GM19463 (cell line): Measurements from ENCODE around the gene NAPB.
A peak's percentile ranks its signal among the peaks of the same experiment; 100 is the strongest.
"Not testable (repeated sequence)": the region's sequence is repeated elsewhere in the genome, so short reads cannot be mapped to it uniquely, and the experiment has no call there.

Experiments used
- ATAC-seq: cut with Tn5 transposase; IDR thresholded peaks from one replicate; pipeline ENCODE4 v1.9.1; 2021; ENCODE audit warnings: mild to moderate bottlenecking, moderate library complexity; ENCODE audit not compliant: unreplicated experiment

NAPB gene

DNA sequence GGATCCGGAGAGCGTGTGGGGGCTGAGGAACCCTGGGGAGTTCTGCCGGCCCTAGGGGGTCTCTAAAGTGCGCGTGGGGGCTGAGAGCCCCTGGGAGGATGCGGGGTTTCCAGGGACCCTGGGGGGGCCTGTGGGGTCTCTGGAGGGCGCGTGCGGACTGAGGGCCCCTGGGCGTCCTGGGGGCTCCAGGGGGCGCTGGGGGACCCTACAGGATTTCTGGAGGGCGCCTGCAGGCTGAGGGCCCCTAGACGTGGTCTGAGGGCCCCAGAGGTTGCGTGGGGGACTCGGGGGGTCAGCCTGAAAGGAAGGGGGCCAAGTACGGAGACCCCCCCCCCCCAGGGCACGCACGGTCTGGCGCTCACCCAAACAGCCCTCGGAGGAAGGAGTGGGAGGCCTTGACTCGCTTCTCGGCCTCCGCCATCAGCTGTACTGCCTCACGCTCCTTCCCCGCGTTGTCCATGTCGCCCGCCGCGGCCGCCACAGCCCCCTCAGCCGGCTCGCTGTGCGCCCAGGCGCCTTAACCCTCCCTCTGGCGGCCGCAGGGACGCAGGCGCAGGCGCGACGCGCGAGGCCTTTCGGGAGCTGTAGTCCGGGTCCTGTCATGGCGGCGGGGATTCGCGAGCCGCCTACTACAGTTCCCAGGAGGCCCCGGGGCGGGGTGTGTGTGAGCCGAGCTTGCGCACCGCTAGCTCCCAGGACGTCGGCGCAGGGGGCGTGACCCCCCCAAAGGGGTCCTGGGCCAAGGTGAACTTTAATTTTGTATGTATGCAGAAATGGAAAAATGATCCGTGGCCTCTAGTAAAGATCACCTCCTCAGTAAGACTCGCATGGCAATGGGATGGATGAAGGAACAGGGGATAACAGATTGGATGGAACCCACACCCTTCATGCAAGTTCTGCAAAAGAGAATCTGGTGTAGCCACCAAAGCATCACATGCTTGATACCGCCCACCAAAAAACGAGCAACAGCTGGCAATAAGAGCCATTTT is at the start of gene NAPB:
TSS of gene NAPB (minus strand) at position 546 of the 989 bp plus-strand sequence. CDS start at position 460, 86 bp downstream.
- peak; percentile 98 for ATAC-seq

DNA sequence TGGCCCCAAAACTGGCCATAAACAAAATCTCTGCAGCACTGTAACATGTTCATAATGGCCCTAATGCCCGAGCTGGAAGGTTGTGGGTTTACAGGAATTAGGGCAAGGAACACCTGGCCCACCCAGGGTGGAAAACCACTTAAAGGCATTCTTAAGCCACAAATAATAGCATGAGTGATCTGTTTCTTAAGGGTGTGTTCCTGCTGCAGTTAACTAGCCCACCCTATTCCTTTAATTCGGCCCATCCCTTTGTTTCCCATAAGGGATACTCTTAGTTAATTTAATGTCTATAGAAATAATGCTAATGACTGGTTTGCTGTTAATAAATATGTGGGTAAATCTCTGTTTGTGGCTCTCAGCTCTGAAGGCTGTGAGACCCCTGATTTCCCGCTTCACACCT is 45.7 kb upstream of the NAPB start:
- not testable (repeated sequence) for ATAC-seq

DNA sequence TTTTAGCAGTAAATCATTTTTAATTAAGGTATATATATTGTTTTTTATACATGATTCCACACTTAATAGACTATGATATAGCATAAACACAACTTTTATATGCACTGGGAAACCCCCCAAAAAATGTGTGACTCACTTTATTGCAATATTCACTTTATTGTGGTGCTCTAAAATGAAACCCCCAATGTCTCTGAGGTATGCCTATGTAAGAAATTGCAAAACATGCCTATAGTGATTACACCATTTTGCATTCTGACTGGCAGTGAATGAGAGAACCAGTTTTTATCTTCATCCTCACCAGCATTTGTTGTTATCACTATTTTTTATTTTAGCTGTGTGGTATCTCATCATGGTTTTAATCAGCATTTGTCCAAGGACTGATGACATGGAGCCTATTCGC is 39.9 kb upstream of the NAPB start:
- ATAC-seq: no peak

DNA sequence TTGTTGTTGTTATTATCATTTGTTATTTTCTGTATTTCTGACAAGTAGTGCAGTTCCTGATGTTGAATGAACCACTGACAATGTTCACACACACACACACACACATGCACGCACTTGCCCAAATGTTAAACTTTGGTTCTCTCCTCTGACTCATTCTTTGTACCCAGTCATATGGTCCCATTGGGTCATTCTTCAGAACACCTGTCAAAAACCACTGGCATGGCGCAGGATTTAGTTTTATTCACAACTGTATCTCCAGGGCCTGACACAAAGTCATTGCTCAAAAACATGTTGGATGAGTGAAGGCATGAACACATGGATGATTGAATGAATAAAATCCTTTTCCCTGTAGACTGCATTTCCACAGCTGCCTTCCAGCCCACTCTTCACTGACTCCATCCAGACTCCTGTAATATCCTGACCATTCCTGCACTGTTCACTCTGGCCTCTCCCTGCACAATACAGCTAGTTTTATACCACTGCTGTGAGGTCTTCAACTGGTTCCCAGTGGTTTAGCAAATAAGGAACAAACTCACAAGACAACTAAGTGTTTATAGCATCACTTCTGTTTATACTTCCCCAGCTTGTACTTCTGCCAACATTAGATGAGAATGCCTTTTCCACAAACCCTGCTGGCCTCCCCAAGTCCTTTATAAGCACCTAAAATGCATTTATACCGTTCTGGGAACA is 38.3 kb upstream of the NAPB start:
- no peak for ATAC-seq

DNA sequence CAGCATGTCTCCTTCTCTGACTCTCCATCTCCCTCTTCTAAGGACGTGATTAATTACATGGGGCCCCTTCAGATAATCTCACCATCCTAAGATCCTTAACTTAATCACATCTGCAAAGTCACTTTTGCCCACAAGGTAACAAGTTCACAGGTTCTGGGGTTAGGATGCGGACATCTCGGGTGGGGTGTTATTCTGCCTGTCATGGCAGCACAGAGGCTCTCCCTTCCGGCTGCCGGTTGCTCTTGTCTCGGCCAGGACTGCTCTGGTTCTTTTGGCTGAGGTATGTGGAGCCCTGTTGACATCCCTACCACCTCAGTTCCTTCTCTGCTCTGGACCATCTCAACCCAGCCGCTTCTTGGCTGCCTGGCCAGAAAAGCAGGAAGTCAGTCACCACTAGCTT is 35.6 kb upstream of the NAPB start:
- no peak for ATAC-seq

DNA sequence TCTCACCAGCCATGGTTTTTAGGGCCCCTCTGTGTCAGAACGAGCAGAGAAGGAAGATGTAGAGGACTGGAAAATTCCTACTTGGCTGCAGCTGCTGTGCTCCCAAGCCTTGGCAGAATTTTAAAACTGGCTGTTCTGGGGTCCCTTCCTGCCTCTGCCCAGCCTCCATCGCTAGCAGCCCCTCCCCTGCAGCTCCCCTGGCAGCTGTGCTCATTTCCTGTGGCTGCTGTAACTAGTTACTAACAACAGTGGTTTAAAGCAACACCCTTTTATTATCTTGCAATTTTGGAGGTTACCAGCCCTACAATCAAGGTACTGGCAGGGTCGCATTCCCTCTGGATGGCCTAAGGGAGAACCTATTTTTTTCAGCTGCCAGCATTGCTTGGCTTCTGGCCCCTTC is 35.1 kb upstream of the NAPB start:
- ATAC-seq: no peak

DNA sequence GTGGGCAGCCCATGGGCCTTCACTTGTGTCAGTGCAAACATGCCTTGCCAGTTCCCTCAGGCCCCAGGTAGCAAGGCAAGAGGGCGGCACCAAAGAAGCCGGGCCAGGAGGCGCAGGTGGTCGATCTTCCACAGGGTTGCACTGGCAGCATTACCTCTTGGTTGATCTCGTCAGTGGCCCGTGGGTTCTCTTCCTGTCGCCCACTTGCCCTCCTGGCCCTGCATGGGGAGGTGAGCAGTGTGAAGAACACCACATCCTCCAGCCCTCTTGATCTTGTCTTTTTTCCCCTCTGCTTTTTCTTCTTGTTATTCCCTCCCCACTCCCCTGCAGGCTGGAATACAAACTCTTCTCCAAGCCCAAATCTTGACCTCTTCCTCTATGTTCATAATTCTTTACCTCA is 34.4 kb upstream of the NAPB start:
- ATAC-seq: no peak

DNA sequence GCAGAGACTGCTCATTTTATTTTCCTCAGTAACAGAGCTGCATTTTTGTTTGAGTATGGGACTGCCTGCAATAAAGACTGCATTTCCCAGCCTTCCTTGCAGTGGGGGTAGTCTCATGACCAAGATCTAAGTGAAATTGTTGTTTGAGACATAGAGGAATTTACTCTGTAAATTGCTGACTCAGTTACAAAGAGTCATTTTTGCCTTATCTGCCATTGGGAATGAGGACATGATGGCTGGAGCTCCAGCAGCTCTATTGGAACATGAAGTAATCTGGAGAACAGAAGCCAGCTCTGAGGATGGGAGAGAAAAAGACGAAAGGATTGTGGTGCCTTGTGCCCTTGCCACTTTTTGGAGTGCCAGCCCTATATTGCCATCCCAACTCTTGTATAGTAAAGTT is 33.5 kb upstream of the NAPB start:
- ATAC-seq: no peak

DNA sequence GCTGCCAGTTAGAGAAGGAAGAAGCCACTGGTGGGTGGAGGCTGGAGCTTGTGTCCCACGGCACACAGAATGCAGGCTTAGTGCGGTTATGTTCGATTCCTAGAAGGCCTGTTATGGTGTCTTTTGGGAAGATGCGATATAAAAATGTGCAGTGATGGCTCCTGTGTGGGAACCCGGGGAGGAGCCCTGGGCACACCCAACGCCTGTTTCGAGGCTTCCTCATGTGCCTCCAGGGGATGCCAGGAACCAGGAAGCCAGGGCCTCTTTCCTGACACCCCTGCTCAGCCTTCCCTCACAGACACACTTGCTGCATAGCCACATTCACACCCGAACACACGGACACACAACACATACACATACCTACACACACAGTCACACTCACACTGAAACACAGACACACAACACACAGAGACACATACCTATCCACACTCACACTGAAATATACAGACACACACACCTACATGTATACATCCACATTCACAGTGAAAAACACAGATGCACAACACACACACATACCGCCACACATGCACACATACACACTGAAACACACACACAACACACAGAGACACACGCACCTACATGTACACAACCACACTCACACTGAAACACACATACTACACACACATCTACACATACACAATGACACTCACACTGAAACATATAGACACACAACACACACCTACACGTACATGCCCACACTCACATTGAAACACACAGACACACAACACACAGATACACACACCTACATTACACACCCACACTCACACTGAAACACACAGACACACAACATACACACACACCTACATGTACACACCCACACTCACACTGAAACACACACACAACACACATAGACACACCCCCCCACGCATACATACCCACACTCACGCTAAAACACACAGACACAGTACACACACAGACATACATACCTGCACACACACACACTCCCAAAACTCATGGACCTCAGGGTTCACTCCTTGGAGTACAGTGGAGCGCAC is 32.6 kb upstream of the NAPB start:
- ATAC-seq: no peak

DNA sequence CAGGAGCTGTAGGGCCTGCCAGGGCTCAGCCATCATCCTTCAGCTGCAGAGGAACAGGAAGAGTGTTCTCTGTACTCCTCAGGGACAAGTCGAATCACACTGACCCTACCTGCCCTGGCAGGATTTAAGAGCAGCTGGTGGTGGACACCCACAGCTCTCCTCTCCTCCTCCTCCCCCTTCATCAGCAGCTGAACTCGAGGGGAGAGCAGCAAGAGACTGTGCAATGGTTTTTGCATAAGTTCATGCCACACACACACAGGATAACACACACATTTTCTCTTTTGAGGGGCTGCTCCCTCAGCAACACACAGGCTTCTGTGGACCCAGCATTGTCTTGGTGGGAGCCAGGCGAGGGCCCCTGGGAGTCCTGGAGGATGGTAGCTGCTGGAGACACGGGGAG is 31.5 kb upstream of the NAPB start, which contains the start of gene CST11:
TSS of gene CST11 (minus strand) at position 101 of the 400 bp plus-strand sequence. CDS start at position 36, 65 bp downstream.
- ATAC-seq: no peak

DNA sequence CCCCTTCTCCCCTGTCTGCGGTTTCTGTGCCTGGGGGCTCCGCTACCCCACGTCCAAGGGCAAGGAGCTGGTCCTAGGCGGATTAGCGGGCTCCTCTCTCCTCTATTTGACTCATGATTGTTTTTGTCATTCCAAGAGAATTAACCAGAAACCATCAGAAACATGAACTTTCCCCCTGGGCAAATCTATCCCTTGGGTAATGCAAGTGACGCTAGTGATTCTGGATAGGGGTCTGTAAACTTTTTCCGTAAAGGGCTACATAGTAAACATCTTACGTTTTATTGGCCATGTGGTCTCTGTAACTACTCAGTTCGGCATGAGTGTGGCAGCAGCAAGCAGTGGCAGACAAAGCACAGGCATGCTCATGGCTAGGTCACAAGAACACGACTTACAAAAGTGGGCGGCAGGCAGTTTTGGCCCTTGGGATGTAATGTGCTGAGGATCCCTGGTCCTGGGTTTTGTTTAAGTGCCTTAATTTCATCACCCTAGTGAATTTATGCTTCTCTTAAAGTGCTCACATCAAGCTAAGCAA is 30.7 kb upstream of the NAPB start:
- no peak for ATAC-seq

DNA sequence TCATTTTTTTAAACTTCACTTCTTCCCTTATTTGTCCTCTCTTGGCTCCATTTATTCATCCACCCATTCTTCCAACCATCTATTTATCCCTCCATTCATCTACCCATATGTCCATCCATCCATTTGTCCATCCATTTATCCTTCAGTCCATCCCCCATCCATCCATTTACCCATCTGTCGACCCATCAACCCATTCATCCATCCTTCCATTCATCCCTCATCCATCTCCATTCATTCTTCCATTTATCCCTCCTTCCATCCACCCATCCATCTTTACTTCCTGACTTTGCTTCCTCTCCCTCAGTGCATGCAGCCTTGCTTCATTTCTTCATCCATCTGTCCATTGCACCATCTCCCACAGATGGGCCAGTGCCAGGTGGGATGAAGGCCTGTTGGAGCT is 29.6 kb upstream of the NAPB start:
- no peak for ATAC-seq

DNA sequence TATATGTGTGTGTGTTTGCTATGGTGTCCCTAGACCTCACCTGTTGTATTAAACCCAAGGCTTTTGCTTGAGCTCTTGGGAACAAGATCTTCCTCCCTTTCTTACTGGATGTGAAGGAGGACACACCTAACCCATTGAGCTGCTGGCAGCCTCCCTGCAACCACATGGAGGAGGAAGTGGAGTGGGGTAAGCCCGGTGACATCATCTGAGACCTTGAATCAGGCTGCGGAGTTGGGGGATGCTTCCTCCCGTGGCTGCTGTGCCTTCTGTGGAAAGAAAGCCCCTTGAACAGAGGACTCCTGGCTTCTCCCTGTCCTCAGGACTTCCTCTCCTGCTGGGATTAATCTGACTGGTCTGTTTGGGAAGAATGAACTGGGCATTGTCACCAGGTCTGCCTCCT is 28.1 kb upstream of the NAPB start:
- ATAC-seq: no peak

DNA sequence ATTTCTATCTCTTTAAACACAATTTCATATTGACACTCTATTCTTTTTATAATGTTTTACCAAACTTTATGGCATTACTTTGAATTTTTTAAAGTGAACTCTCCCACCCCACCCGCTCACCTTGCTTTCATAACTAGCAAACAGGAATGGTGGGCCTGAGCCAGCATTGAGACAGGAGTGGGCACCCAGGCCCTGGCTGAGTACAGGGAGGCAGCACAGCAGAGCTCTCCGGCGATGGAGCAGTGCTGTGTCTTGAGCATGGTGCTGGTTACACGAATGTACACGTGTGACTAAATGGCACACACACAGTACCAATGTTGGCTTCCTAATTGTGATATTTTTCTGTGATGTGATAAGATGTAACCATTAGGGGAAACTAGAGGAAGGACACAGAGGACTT is 26.9 kb upstream of the NAPB start:
- no peak for ATAC-seq

DNA sequence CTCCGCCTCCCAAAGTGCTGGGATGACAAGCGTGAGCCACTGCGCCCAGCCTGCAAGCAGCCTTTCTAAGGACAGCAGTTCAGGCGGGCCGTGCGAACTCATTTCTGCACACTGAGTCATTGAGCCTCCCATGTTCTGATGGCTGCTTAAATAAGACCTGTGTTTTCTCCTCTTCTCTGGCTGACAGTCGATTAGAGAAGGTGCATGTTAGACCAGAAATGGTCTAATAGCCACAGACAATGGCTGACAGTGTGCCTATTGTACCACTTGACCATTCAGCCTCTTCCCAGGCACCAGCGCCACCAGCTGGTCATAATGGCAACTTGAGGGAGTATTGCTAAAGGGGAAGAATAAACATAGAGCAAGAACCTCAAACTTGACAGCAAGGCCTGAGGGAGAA is 25.2 kb upstream of the NAPB start:
- ATAC-seq: peak; percentile 54

DNA sequence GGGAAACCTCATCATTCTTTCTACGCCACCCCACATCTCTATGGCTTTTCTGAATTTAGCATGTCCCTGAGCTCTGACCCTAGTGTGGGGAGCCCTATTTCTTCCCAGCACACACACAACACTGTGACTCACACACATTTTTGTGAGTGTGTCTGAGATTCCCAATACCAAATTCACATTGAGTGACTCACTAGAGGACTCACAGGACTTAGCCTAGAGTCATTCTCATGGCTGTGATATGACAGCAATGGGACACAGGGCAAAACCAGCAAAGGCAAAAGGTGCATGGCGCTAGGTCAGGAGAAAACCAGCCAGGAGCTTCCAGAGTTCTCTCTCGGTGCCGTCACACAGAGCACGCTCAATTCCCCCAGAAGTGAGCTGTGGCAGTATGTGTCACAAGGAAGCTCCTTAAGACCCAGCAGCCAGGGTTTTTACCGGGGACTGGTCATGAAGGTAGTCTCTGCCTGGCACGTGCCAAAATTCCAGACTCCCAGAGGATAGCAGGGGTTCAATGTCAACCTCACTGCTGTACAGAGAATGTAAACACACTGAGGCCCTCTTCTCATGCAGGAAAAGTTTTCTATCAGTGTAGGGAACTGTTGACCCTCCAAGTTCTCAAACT is 24.4 kb upstream of the NAPB start:
- no peak for ATAC-seq

DNA sequence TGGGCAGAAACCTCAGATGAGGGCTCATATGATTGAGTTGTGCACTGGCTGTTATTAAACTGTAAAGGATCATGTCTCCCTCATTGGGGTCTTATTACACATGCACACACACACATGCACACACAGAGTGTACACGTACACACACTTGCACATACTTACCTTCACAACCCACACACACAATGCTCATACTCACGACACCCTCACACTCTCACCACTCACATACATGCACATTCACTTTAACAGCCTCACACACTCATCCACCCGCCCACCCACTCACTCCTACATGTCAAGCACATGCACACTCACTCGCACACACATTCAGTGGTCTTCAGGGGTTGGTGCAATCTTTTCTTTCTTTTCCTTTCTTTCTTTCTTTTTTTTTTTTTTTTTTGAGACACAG is 23.6 kb upstream of the NAPB start:
- no peak for ATAC-seq

DNA sequence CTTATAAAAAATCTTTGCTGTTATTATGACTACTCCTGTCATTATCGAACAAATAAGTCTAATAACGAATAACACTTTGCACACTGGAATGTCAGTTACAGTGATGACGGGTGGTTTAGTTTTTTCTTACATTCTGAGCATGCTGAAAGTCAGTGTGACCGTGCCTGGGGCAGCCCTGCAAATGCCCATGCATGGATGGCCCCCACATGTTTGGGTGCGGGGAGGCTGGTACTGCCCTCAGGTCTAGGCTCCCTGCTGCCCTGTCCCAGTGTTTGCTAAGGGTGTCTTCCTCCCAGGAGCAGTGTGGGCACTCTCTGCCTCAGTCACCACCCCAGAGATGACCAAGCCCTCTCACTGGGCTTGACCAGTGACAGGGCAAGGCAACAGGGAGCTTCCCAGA is 21.1 kb upstream of the NAPB start:
- ATAC-seq: no peak

DNA sequence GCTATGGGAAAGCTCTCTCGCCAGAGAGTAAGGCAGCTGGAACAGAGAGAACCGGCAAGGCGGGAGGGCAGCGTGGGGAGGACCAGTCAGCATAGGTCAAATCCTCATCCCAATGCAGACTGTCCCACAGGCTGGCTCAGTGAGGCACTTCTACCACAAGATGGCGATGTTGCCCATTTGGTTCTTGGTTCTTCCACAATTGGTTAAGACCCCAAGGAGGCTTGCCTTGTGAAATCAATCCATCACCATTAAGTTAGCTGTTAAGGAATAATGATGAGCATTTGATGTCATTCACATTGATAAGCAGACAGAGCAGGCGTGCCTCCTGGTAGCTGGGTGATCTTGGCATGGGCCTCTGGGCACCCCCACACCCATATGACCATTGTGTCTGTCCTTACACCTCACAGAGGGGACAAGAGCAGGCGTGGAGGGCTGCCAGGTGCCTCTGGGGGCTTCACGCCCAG is 20.6 kb upstream of the NAPB start:
- ATAC-seq: peak; percentile 72

DNA sequence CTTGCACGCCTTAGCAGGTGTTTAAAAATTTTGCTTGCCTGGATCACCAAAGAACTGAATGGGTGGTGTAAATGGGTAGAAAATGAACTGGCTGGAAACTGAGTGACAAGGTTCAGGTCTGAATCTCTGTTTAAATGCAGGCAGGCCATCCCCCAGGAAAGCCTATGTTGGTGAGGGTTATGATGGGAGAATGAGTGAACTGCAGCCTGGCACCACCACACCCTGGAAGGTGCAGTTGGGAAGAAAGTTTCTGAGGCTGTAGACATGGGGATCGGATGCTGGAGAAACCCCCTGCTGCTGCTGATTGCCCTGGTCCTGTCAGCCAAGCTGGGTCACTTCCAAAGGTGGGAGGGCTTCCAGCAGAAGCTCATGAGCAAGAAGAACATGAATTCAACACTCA is 18.7 kb upstream of the NAPB start:
- no peak for ATAC-seq
